Skeletal muscle tissue (tissue), 4 donors: ENCODE results near the gene RFT1. TPM values are rescaled to one million over a fixed set of nuclear protein-coding genes. Genes with fewer than 3 reads are reported as not detected.
A peak's percentile ranks its signal among the peaks of the same experiment; 100 is the strongest.

Source experiments
- H3K27ac ChIP-seq: one replicate; pipeline ENCODE4 v1.7.0; 2013; ENCODE audit warnings: mild to moderate bottlenecking, low read depth, low read length, inconsistent platforms
- H3K27me3 ChIP-seq, 3 donors: one replicate each; pipeline ENCODE4 v1.7.0; 2013; ENCODE audit warnings: low read length in 3 of 3; ENCODE audit not compliant: control insufficient read depth in 3 of 3, insufficient read depth in 3 of 3
- H3K36me3 ChIP-seq, 3 donors: one replicate each; pipeline ENCODE4 v1.7.0; 2013; ENCODE audit warnings: low read length in 3 of 3; ENCODE audit not compliant: control insufficient read depth in 3 of 3, insufficient read depth in 3 of 3
- H3K4me1 ChIP-seq, 3 donors: one replicate each; pipeline ENCODE4 v1.7.0; 2013; ENCODE audit warnings: low read length in 3 of 3, mild to moderate bottlenecking in 3 of 3; ENCODE audit not compliant: control insufficient read depth in 3 of 3, insufficient read depth in 3 of 3
- H3K4me3 ChIP-seq, 3 donors: one replicate each; pipeline ENCODE4 v1.7.0; 2013; ENCODE audit warnings: low read length in 3 of 3
- H3K9ac ChIP-seq, 3 donors: one replicate each; pipeline ENCODE4 v1.7.0; 2013; ENCODE audit warnings: low read length in 3 of 3, mild to moderate bottlenecking in 3 of 3, moderate library complexity in 2 of 3, low read depth in 1 of 3
- H3K9me3 ChIP-seq, 3 donors: one replicate each; pipeline ENCODE4 v1.7.0; 2013; ENCODE audit warnings: low read length in 3 of 3; ENCODE audit not compliant: control insufficient read depth in 3 of 3
- total RNA-seq: library from RNA; depleted of rRNA; stranded (reverse); fragments of >200 nt; gene quantifications from one replicate; pipeline ENCODE4 v1.2.3, GENCODE V29; 2014
- donor health status: Osteomylitis.

RFT1 gene
- total RNA-seq, 1 donor from 2014 or later, result 8.4 TPM

DNA sequence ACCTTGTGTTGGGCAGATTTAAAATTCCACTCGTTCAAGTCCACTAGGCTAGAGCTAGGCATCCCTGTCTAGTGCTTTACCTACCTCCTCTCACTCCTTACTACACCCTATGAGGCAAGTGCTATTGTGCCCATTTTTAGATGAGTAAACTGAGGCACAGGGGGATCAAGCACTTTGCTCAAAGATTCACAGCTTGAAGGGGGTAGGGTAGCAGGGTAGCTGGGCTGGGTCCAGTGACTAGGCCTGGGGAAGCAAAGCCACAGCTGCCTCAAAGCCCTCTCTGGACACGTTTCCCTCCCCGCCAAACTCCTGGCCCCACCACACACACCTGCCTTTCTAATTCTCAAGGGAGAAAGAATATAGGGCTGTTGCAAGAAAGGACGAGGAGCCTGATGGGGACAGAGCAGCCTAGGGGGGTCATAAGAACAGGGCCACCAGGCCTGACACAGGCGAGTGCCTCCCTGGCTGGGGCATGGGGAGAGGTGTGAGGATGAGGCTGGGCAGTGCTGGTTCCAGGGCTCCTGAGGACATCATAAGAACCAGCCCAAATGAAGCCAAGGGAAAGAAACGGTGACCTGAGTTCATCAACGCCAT is 49.5 kb downstream of the RFT1 start:
- no peaks in the 10 kb centered on the region for H3K27me3 ChIP-seq
- no peak overlapping the region for H3K4me3 ChIP-seq
- H3K9me3 ChIP-seq, result no peaks in the 10 kb centered on the region
- H3K27ac ChIP-seq, result no peak overlapping the region
- peaks cover 0 to 9% (median 0%) of the 10 kb centered on the region in 3 donors for H3K4me1 ChIP-seq
- H3K9ac ChIP-seq, result no peak overlapping the region
- no peaks in the 10 kb centered on the region for H3K36me3 ChIP-seq

DNA sequence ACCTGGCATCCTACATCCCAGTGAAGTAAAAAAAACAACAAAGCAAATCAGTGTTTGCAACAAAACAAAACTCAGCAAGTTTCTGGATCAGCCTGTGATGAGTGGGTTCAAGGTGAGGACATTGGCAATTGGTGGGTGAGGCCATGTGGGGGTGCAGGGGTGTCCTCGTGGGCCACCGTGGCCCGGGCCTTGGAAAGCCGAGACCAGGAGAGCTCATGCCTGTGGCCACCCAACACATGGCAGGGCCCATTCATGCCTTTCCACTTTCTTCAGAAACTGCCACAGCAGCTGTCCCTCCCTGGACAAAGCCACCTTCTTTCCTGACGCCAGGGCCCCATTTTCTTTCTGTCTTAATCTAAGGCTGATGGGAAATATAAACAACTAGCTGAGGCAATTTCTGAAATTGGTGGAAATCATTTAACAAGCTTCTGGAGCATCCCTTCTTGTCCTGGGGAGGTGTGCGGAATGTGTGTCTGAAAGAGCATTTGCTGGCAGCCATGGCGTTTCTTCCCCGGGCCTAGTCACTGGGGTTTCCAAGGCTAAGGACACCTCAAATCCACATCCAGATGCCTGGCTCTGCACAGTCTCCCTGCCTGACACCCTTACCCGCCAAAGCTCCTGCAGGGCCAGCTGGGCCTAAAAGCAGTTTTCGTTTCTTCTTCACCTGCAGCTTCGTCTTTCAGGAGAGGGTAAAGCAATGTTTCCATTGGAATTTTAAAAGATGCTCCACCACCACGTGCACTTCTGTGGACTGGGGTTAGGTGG is 50.3 kb downstream of the RFT1 start:
- H3K27me3 ChIP-seq, result no peaks in the 10 kb centered on the region
- H3K4me1 ChIP-seq, result peaks cover 0 to 9% (median 0%) of the 10 kb centered on the region in 3 donors
- no peak overlapping the region for H3K27ac ChIP-seq
- H3K4me3 ChIP-seq, result no peak overlapping the region
- no peaks in the 10 kb centered on the region for H3K36me3 ChIP-seq
- no peak overlapping the region for H3K9ac ChIP-seq
- no peaks in the 10 kb centered on the region for H3K9me3 ChIP-seq

DNA sequence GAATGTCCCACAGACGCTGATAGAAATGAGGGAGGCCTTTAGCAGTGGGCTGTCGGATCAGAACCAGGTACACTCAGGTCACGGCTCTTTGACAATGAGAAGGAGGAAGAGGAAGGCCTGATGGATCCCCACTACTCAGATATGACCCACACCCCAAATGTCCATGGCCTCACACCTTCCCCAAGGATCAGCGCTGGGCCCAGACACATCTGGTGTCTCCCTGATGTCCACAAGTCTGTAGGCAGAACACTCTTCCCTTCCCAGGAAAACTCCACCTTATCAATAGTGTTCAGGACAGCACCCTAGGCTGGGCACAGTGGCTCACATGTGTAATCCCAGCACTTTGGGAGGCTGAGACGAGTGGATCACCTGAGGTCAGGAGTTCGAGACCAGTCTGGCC is 51.1 kb downstream of the RFT1 start:
- peaks cover 0 to 6% (median 0%) of the 10 kb centered on the region in 3 donors for H3K4me1 ChIP-seq
- H3K9me3 ChIP-seq, result no peaks in the 10 kb centered on the region
- H3K4me3 ChIP-seq, result no peak overlapping the region
- H3K9ac ChIP-seq, result no peak overlapping the region
- no peaks in the 10 kb centered on the region for H3K27me3 ChIP-seq
- no peak overlapping the region for H3K27ac ChIP-seq
- no peaks in the 10 kb centered on the region for H3K36me3 ChIP-seq

DNA sequence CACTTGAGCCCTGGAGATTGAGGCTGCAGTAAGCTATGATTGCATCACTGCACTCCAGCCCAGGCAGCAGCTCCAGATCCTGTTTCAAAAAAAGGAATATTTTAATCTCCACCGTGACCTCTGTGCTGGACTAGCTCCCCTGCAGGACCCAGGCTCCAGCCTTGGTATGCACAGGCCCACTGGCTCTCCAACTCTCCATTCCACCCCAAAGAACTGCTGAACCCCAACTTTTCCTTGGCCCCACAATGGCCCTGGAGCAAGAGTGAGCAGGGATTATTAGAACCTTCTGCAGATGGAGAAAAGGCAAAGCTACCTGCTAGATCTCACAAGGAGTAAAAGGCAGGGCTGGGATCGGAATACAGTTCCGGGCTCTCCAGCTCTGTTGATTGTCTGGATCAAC is 51.6 kb downstream of the RFT1 start:
- Histone ChIP-seq H3K9ac (no peak overlapping the region), H3K27ac (no peak overlapping the region), H3K4me3 (no peak overlapping the region), H3K36me3 (no peaks in the 10 kb centered on the region), H3K4me1 (peaks cover 0 to 2% (median under 1%) of the 10 kb centered on the region in 3 donors), H3K9me3 (no peaks in the 10 kb centered on the region), H3K27me3 (no peaks in the 10 kb centered on the region)

DNA sequence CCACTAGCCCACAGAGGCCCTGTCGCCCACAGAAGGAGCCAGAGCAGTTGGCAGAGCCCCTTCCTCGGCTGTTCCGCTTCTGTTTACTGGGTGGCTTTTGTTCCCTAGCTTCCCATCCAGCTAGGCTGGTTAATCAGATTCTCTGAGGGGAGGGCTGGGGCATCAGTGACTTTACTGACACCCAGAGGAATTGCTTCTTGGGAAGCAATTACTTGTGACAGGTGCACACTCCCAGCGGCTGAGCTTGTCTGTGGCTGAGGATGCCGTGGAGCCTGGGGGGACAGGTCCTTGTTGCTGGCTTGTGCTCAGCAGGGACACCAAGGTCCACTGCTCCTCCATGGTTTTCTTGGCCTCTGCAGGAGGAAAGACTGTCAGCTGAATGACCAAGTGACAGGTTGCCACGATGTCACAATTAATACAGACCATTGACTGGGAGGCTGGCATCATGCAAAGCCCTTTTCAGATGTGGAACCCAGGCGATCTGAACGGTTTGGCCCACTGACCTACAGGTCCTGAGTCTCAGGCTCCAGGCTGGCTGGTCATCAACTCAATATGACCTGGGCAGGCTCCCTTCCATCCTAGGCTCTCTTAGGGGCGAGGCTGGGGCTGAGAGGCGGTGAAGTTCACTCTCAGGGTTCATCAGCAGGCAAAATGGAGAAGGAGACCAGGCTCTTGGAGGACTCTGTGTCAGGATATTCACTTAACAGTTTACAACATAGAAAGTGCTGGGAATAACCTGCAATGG is 52.6 kb downstream of the RFT1 start:
- no peaks in the 10 kb centered on the region for H3K36me3 ChIP-seq
- H3K4me3 ChIP-seq, result no peak overlapping the region
- no peak overlapping the region for H3K9ac ChIP-seq
- peaks cover 7 to 10% (median 9%) of the 10 kb centered on the region in 3 donors for H3K4me1 ChIP-seq
- H3K27me3 ChIP-seq, result no peaks in the 10 kb centered on the region
- H3K27ac ChIP-seq, result no peak overlapping the region
- no peaks in the 10 kb centered on the region for H3K9me3 ChIP-seq

DNA sequence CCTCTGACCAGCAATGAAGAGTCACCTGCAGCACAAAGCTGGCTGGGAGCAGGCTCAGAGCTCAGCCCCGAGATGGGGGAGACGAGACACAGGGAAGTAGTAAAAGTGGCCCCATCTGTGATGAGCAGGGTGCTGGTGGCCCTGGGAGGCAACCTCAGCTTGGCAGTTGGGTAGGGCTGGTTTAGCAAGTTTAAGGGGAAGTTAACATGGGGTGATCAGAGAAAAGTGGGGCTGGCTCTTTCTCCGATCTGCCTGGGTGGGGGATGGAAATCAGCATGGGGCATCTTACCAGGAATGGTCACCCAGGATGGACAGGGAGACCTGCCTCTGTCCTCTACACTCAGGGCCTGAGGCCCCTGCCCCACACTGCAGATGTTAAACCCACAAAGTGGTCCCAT is 54.5 kb downstream of the RFT1 start:
- Histone ChIP-seq H3K9me3 (no peaks in the 10 kb centered on the region), H3K36me3 (no peaks in the 10 kb centered on the region), H3K27ac (no peak overlapping the region), H3K4me1 (peaks cover 18 to 21% (median 20%) of the 10 kb centered on the region in 3 donors), H3K9ac (no peak overlapping the region), H3K4me3 (no peak overlapping the region), H3K27me3 (no peaks in the 10 kb centered on the region)

DNA sequence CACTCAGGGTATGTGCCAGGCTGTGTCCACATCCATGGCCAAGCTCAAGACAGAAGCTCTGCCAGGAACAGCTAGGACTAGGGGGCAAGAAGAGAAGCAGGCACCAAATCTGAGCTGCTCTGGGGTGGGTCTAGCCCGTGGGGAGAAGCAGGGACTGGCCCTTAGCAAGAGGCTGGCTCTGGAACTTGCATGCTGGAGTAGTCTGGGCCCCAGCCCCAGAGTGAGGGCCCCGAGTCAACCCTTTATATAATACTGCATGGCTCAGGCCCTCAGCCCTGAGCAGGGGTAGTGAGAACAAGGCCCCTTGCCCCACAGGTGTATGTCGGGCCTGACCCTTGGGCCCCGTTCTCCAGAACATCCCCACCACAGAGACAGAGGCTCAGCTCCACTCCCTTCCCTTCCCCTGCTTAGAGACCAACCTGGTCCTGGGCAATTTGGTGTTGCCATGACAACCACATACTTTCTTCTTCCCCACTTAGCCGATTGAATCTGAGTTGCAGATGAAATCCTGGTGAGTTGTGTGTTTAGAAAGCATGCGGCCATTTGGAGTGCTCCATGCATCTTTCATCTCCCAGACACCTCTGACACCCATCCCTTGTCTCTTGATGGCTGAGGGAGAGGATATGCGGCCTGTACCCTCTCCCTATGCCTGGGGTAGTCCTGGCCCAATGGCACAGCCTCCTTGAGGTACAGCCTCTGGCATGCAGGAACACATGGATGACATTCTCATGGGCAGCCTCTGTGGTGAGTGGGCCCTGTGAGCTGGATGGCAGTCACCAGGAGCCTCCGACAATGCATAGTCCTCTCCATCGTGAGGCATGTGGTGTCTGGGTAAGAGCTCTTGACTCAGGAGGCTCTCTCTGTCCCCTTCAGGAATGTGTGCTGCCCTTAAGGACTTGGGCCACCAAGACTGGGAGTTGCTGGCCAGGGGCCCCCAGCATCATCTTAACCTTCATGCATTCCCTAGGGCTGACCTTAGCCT is 55.2 kb downstream of the RFT1 start:
- no peaks in the 10 kb centered on the region for H3K27me3 ChIP-seq
- no peaks in the 10 kb centered on the region for H3K9me3 ChIP-seq
- peak overlapping the region in 1 of 3 donors; percentile 8 for H3K9ac ChIP-seq
- no peak overlapping the region for H3K4me3 ChIP-seq
- H3K4me1 ChIP-seq, result peaks cover 18 to 21% (median 20%) of the 10 kb centered on the region in 3 donors
- H3K36me3 ChIP-seq, result no peaks in the 10 kb centered on the region
- no peak overlapping the region for H3K27ac ChIP-seq

DNA sequence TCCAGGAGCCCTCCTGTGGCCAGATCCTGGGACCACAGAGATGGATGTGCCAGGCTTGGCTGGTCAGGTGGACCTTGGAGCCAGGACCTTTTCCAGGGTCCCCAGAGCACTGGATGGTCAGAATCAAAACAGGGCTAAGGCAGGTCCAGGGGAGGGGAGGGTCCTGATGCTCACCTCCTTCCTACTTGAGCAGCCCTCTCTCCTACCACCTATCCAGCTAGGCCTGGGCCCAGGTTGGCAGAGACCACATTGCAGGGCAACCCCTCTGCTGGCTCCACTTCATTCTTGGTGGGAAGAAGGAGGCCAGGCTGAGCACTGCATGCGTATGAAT is 55.9 kb downstream of the RFT1 start:
- peaks cover 0 to 6% (median 0%) of the 10 kb centered on the region in 3 donors for H3K27me3 ChIP-seq
- no peak overlapping the region for H3K27ac ChIP-seq
- peaks cover 18 to 21% (median 20%) of the 10 kb centered on the region in 3 donors for H3K4me1 ChIP-seq
- H3K36me3 ChIP-seq, result no peaks in the 10 kb centered on the region
- no peak overlapping the region for H3K4me3 ChIP-seq
- H3K9ac ChIP-seq, result peak overlapping the region in 1 of 3 donors; percentile 8
- H3K9me3 ChIP-seq, result no peaks in the 10 kb centered on the region

DNA sequence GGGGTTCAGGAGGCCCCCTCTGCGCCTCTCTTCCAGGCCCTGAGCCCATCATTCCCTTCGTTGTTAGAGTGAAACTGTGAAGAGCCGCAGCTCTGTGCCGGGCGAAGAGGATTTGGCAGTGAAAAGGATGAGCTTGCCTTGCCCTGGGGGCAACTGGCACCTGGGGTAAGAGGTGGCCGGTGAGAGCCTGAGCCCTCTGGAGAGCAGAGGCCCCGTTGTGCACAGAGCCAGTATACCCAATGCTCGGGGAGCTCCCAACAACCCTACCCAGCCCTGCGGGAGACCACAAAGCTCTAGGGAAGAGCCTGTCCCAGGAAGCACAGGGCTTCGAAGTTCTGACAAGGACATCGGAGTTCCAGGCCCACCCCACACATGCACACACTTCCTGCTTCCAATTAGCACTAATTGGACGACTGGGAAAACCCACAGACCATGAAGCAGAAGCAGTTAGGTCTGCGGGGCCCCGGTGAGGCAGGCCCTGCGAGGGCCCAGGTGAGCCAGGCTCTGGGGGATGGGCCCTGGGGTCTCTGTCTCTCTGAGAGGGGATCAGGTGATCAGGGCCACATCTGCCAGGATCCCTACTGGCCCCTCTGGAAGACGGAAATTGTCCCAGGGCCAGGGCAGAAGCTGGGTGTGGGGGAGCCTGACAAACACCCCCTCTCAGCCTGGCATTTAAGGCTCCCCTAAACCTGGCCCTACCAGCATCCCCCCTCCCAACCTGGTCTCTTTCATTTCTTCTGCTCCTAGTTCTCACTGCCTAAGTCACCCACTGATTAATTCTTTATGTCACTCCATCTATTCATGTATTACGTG is 56.5 kb downstream of the RFT1 start:
- no peaks in the 10 kb centered on the region for H3K36me3 ChIP-seq
- no peak overlapping the region for H3K27ac ChIP-seq
- H3K4me1 ChIP-seq, result peaks cover 18 to 21% (median 20%) of the 10 kb centered on the region in 3 donors
- peak overlapping the region; percentile 71 to 86 (median 80) for H3K4me3 ChIP-seq
- peak overlapping the region in 2 of 3 donors; percentile 75 to 92 for H3K9ac ChIP-seq
- H3K27me3 ChIP-seq, result peaks cover 0 to 6% (median 0%) of the 10 kb centered on the region in 3 donors
- no peaks in the 10 kb centered on the region for H3K9me3 ChIP-seq
